Measurements from ENCODE around the gene CLSTN2.

DNA sequence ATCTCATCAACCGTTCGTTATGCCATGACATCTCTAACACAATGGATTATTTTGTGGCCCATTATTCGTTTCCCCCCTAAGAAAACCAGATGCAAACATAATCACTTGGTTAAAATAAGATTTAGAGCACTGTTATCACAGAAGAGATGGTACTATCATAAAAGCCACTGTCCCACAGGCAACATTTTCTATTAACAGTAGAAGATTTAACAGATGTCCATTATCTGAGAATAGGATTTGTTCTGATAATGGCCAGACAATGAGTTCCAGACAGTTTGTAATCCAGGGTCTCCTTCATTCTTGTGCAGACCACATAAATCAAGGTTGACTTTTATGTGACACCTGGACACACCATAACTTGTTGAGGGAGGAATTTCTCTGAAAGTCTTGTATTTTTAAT is 153.1 kb downstream of the CLSTN2 start:
- TF ChIP-seq EGR1 (IDR thresholded peaks at IDR 0.05; ENCODE audit: borderline replicate concordance, low read depth, low read length): no peak
- no peak for TF ChIP-seq TEAD4 (IDR thresholded peaks at IDR 0.05; ENCODE audit: low read depth, low read length)
- TF ChIP-seq, protein P1, sequence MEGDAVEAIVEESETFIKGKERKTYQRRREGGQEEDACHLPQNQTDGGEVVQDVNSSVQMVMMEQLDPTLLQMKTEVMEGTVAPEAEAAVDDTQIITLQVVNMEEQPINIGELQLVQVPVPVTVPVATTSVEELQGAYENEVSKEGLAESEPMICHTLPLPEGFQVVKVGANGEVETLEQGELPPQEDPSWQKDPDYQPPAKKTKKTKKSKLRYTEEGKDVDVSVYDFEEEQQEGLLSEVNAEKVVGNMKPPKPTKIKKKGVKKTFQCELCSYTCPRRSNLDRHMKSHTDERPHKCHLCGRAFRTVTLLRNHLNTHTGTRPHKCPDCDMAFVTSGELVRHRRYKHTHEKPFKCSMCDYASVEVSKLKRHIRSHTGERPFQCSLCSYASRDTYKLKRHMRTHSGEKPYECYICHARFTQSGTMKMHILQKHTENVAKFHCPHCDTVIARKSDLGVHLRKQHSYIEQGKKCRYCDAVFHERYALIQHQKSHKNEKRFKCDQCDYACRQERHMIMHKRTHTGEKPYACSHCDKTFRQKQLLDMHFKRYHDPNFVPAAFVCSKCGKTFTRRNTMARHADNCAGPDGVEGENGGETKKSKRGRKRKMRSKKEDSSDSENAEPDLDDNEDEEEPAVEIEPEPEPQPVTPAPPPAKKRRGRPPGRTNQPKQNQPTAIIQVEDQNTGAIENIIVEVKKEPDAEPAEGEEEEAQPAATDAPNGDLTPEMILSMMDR (IDR thresholded peaks at IDR 0.05; ENCODE audit: control extremely low read depth in 1 of 3, insufficient read depth in 1 of 3, low read depth in 1 of 3, low read length in 3 of 3): no peak

All from H1 (cell line).